OCI-LY3 (cell line): Measurements from ENCODE around the gene SLC13A3.

ENCODE experiments used
- EZH2phosphoT487 ChIP-seq: fragments of 200-600 bp; shearing (Covaris generic); IDR thresholded peaks from 2 replicates; pipeline ENCODE4 v1.6.1; 2018; ENCODE audit warnings: antibody characterized with exemption, mixed run types, low read depth
- TF ChIP-seq, protein P1 (sequence below): fragments of 200-600, 300-600 bp; sonication (generic); IDR thresholded peaks from 2 replicates; pipeline ENCODE4 v1.5.1; 2014; ENCODE audit warnings: antibody characterized with exemption, low read length, low read depth

DNA sequence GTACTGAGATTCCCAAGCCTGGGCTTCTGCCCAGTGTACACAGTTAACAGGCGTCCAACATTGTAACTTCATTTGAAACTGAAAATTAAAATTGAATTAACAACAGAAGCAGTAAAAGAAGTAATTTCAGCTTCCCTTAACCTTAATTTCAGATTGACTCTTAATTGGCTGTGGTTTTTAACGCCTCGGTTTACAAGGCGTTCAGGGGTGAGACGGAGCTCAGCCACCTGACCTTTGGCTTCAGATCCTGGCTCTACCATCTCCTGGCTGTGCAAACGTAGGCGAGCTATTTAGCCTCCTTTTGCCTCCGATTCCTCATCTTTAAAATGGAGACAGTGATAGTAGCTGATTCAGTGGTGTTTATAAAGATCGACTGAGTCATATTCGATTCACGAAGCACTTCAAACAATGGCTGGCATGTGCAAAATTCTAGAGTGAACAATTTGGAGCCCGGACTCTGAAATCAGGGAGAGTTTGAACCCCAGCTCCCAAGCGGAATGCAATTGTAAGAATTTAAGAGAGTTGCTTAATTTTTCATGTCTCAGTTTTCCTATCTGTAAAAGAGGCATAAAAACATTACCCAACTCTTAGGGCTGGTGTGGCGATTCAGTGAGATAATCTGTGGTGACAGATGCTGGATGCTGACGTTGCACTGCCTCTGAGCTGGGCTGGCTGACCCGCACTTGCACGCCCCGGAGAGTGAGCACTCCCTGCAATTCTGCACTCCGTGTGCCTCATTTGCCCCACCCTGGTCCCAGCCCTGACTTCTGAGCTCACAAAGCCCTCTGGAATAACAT, 77.3 kb downstream of the SLC13A3 start:
- TF ChIP-seq, protein P1, sequence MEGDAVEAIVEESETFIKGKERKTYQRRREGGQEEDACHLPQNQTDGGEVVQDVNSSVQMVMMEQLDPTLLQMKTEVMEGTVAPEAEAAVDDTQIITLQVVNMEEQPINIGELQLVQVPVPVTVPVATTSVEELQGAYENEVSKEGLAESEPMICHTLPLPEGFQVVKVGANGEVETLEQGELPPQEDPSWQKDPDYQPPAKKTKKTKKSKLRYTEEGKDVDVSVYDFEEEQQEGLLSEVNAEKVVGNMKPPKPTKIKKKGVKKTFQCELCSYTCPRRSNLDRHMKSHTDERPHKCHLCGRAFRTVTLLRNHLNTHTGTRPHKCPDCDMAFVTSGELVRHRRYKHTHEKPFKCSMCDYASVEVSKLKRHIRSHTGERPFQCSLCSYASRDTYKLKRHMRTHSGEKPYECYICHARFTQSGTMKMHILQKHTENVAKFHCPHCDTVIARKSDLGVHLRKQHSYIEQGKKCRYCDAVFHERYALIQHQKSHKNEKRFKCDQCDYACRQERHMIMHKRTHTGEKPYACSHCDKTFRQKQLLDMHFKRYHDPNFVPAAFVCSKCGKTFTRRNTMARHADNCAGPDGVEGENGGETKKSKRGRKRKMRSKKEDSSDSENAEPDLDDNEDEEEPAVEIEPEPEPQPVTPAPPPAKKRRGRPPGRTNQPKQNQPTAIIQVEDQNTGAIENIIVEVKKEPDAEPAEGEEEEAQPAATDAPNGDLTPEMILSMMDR = no peak
- TF ChIP-seq EZH2phosphoT487 = no peak
